HG03457 (cell line): ENCODE data around the gene MSMP.

Experiments used
- ATAC-seq: cut with Tn5 transposase; IDR thresholded peaks from one replicate; pipeline ENCODE4 v1.9.1; 2021; ENCODE audit warnings: moderate number of reproducible peaks; ENCODE audit not compliant: unreplicated experiment

MSMP gene

DNA sequence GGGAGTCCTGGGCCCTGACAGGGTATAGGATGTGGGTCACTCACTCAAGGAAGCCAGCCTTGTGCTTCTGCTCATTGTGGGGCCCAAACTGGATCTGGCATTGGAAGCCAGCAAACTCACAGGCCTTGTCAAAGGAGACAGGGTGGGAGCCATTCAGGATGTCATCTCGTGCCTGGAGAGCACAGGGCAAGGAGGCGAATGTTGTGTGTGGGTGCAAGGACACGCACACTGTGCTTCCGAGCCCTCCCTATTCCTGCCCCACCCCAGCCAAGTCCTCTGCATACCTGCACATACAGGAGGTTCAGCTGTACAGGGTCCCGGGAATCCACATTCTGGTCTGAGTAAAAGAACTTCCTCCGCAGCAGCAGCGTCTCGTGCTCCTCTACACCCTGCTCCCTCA is 30.2 kb downstream of the MSMP start:
- no peak for ATAC-seq

DNA sequence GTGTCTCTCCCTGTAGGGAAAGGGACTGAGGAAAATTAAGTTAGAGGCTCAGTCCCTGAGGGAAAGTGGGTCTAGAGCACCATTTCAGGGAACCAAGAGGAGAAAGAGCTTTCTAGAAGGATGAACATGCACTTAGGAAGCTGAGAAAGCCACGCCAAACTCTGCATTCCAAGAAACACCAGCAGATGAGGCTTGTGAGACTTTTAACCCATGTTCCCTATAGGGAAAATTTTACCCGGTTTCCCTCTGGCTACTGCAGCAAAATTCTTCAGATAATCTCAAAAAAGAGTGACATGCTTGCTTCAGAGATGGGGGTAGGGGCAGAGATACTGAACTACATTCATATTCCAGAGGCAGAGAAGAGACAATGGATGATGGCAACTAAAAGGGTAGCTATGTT is 30.6 kb downstream of the MSMP start:
- no peak for ATAC-seq

- ATAC-seq: no peak
Measured at GRCh38 chr9:35719546-35719945, 34.5 kb downstream of the MSMP start.

DNA sequence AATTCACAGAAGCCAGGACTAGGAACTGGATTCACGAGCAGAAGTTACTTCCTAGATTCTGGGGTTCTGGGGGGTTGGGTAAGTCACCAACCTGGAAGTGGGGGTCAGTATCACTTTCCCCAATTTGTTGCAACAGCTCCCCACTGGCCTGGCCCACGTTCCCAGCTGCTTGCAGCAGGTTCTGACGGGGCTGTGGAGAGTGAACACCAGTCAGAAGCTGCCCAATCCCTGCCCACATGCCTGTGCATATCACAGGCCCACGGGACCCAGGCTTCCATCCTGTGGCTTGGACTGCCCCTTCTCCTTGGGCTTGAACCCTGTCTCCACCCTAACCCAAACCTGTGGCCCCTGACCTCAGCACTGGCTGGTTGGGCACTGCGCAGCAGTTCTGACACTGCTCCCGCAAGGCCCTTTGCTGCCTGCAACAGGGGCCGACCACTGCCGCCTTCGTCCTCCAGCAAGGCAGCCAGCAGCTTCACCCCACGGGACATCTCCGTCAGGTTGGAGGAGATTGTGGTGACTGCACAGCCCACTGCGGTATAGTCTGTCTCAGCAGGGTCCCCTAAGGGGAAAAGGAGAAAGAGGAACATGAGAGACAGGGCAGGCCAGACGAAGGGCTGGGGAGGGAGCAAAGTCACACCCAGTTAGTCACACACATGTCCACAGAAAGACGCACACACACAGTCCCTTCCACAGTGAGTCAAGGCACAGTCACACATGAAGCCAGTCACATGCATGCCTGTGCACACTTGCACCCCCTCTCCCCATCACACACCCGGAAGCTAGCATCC is 35.2 kb downstream of the MSMP start:
- no peak for ATAC-seq

DNA sequence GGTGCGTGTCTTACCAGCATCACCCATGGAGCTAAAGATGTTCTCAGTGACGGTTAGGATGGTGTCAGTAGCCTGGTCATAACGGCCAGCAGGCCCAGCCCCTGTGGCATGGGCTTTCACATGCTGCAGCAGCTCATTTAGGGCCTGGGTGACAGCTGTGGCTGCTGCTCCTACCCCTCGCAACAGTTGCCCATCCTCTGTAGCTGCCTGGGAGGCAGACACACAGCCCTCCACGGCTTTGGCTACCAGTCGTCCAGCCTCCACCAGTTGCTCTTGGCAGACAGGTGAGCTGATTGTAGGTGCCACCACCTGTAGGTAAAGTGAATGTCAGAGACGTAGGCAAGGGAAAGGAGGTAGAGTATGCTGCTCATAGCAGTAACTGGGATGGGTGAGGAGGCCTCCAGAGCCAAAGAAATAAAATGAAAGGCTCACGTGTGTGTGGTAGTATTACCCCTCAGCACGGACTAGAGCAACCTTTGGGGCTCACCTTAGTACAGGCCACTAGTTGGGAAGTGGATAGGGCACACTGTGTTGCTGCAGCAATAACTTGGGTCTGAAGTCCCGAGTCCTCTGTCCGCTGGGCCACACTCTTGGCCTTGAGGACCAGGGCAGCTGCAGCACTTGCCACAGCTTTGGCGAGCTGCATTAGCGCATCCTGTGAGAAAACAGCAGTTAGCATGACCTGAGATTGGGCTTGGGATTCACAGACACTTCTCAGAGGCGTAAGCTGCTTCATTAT is 36.8 kb downstream of the MSMP start:
- ATAC-seq: no peak

DNA sequence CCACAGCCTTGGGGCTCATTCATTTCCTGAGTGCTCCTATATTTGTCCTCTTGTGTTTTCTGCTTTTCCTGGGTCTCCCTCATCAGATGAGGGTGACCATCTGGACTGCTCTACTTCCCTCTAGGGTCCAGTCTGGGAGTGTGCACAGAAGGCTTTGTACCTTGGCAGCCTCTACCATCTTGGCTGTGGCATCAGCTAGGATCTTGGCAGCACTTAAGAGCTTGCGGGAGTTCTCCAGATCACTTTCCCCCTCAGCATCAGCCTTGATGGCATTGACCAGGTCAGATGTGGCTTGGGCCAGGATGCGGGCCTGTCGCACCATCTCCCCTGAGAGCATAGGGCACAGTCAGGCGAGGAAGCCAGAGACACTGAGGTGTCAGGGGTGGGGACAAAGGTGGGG is 37.8 kb downstream of the MSMP start:
- no peak for ATAC-seq

GRCh38 chr9:35714579-35715252 is 39.4 kb downstream of the MSMP start:
- no peak for ATAC-seq

GRCh38 chr9:35714123-35714522 is 40.0 kb downstream of the MSMP start:
- ATAC-seq: no peak

- ATAC-seq: no peak
Measured at GRCh38 chr9:35713578-35713977, 40.5 kb downstream of the MSMP start.

DNA sequence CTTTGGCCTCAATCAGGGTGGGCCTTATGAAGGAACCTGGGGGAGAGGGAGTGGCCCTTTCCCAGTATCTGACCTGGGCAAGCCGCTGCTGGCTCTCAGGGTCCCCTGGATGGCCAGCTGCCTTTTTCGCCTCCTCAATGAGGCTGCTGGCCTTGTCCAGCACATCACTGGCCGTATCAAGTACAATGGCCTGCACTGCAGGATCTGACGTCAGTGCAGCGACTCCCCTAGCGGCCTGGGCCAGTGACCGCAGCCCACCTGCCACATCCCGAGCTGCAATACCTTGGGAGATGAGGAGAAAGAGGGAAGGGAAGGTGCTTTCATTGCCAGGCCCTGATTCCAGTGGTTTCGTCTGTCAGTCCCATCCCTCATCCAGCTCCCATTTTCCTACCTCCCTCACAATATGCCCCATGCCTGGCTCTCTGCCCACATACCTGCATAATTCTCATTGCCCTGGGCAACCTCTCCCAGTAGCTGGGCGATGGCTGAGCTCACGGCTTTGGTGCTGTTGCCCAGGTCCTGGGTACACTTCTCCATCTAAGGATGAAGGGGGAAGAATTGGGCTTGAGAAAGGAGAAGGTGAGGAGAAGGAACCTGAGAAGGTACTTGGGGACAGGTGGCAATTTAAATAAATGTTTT is 41.2 kb downstream of the MSMP start:
- ATAC-seq: no peak

- ATAC-seq: no peak
Measured at GRCh38 chr9:35711501-35712428, 42.3 kb downstream of the MSMP start.

DNA sequence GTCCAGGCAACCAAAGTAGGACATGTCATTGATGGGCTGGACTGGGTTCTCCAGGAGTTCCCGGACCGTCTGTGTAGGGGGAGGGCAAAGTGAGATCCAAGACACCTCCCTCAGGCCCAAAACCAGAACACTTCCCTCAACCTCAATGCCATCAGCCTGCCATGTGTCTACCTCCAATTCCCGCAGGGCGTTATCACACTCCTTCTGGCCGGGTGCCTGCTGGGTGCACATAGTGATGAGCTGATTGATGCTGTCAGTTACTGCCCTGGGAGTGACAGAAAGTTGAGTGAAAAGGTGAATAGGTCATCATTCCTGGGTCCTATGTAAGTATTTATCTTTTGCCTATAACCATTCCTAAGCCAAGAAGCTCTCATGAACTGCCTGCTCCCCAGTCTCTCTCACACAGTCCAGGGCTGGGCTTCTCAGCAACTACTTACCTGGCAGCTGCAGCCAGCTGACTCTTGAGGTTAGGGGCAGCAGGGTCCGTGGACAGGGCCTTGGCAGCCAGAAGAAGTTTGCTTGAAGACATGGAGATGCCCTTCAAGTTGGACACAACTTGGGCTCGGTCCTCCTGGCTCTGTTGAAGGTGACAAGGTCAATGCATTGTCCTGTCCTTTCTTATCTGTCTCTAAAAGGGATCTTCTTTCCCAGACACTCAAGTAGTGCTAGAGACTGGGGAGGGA is 43.1 kb downstream of the MSMP start:
- ATAC-seq: no peak

GRCh38 chr9:35708146-35708545 is 45.9 kb downstream of the MSMP start:
- ATAC-seq: no peak

GRCh38 chr9:35706951-35707350 is 47.1 kb downstream of the MSMP start:
- ATAC-seq: no peak

- no peak for ATAC-seq
Measured at GRCh38 chr9:35705836-35706430, 48.1 kb downstream of the MSMP start.

DNA sequence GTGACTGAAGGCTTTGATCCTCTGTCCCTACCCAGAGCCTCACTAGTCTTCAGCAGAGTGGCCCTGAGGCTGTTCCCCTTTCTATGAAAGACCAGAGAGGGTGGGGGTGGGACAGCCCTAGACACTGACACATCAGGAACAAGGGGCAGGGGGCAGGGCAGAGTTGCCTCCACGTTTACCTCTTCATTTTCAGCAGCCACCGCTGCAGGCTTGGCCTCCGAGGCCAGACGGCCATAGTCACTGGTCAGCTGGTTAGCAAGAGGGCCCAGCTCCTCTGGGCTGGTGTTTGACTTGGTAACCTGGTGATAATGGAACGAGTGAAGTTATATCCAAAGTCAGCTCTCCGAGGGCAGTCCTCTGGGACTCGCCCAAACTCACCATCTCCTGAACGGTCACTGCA is 48.7 kb downstream of the MSMP start:
- ATAC-seq: no peak

DNA sequence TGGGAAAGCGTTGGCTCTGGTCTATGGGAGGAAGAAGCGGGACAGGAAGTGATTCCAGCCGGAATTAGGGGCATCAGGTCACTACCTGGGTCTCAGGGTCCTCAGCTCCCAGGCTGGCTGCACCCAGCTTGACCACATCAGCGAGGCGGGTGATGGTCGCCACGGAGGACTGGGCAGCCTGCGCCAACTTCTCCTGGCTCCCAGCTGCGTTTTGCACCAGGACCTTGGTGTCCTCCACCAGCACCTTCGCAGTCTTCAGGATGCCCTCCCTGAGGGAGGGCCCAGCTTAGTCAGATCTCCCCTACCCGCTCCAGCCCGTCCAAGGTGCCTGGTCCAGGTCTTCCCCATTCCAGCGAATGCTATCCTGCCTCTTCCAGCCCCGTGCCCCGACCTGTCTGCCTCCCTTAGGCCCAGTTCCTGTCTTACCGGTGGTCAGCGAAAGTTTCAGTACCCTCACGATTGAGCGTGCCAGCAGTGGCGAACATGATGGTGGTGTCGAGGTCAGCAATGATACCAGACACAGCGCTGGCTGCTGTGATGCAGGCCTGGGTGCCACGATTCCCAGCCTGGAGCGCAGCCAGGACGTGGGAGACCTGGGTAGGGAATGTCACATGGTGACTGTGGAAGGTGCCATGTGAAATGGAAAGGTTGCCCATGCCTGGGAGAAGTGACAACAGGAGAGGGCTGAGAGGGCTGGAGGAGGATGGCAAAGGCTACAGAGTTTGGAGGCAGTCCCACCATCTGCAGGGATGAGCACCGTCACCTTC is 50.0 kb downstream of the MSMP start:
- ATAC-seq: no peak
